ENCODE measurements around the gene STOM. TPM values are rescaled to one million over a fixed set of nuclear protein-coding genes. Genes with fewer than 3 reads are reported as not detected.

The STOM gene
- total and polyA plus RNA-seq, 3 donors from 2014 or later = 49.7 to 82.3 (median 53.6) TPM

GRCh38 chr9:121309171-121309570, 60.9 kb downstream of the STOM start:
- no peak overlapping the region for H3K4me3 ChIP-seq
- no peak for DNase-seq
- peaks cover 8% of the 10 kb centered on the region for H3K4me1 ChIP-seq
- H3K27ac ChIP-seq = no peak overlapping the region
- H3K9me3 ChIP-seq = no peaks in the 10 kb centered on the region
- intact Hi-C loops (cut with DNase I; ENCODE audit: low total_unique reads) = no loop called here
- TF ChIP-seq CTCF (IDR thresholded peaks at IDR 0.05) = no peak
- no peak for TF ChIP-seq POLR2A (IDR thresholded peaks at IDR 0.05)
- WGBS, 2 donors = 88 to 97% methylated on average over 6 of the region's 6 CpGs
- H3K36me3 ChIP-seq (ENCODE audit: low read depth, missing control alignments) = no peaks in the 10 kb centered on the region
- H3K27me3 ChIP-seq = no peaks in the 10 kb centered on the region

GRCh38 chr9:121308765-121309164, 61.3 kb downstream of the STOM start:
- H3K27ac ChIP-seq = no peak overlapping the region
- no peaks in the 10 kb centered on the region for H3K36me3 ChIP-seq (ENCODE audit: low read depth, missing control alignments)
- no peaks in the 10 kb centered on the region for H3K27me3 ChIP-seq
- H3K9me3 ChIP-seq = no peaks in the 10 kb centered on the region
- TF ChIP-seq CTCF (IDR thresholded peaks at IDR 0.05) = no peak
- TF ChIP-seq POLR2A (IDR thresholded peaks at IDR 0.05) = no peak
- WGBS, 2 donors = 87 to 94% methylated on average over 13 of the region's 13 CpGs
- H3K4me3 ChIP-seq = no peak overlapping the region
- no peak for DNase-seq
- peaks cover 8% of the 10 kb centered on the region for H3K4me1 ChIP-seq
- intact Hi-C loops (cut with DNase I; ENCODE audit: low total_unique reads) = no loop called here

- Histone ChIP-seq H3K9me3 (no peaks in the 10 kb centered on the region), H3K4me3 (no peak overlapping the region), H3K27ac (no peak overlapping the region), H3K36me3 (ENCODE audit: low read depth, missing control alignments) (no peaks in the 10 kb centered on the region), H3K4me1 (peaks cover 8% of the 10 kb centered on the region), H3K27me3 (no peaks in the 10 kb centered on the region)
- no peak for DNase-seq
- TF ChIP-seq POLR2A (IDR thresholded peaks at IDR 0.05) (no peak), CTCF (IDR thresholded peaks at IDR 0.05) (no peak)
- WGBS, 2 donors = 84 to 100% methylated on average over 1 to 2 of the region's 2 CpGs
- intact Hi-C loops (cut with DNase I; ENCODE audit: low total_unique reads) = no loop called here
Observed at GRCh38 chr9:121307976-121308375, 62.1 kb downstream of the STOM start.

DNA sequence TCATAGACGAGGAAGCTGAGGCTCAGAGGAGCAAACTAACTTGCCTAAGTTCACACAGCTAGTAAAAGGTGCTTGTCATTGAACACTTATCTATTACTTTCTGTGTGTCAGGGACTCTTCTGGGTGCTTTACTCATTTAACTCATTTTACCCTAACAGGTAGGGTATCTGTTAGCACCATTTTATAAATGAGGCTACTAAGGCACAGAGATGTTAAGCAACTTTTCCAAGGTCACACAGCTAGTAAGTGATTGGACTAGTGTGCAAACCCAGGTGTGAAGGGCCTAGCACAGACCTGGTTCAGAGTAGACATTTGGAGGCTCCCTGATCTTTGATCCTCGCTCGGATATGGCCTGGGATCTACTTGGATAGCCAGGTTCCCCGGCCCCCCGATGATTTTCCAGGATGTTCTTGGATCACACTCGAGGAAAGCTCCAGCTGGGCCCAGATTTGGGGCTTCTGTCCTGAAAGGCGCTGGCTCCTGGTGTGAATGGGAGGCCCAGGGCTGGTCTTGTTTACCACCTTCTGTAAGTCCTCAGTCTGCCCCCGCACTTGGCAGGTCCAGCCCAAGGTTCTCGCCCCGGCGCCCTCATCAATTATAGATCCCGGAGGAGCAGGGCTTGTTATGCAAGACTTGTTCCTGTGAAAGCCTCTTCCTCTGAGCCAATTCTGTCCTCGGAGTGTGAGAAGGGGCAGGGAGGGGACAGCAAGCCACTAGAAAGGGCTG, 64.6 kb downstream of the STOM start:
- Histone ChIP-seq H3K4me3 (no peak overlapping the region), H3K9me3 (no peaks in the 10 kb centered on the region), H3K4me1 (peaks cover 12% of the 10 kb centered on the region), H3K36me3 (ENCODE audit: low read depth, missing control alignments) (no peaks in the 10 kb centered on the region), H3K27me3 (no peaks in the 10 kb centered on the region), H3K27ac (peak overlapping the region in 1 of 2 donors; percentile 33)
- DNase-seq = peak; percentile 74
- 44 to 59% methylated on average over 13 of the region's 13 CpGs for WGBS, 2 donors
- intact Hi-C loops (cut with DNase I; ENCODE audit: low total_unique reads) = no loop called here
- TF ChIP-seq POLR2A (IDR thresholded peaks at IDR 0.05) = no peak
- TF ChIP-seq CTCF (IDR thresholded peaks at IDR 0.05) = no peak

GRCh38 chr9:121304707-121305106, 65.3 kb downstream of the STOM start:
- Histone ChIP-seq H3K4me1 (peaks cover 16% of the 10 kb centered on the region), H3K36me3 (ENCODE audit: low read depth, missing control alignments) (no peaks in the 10 kb centered on the region), H3K4me3 (no peak overlapping the region), H3K27me3 (no peaks in the 10 kb centered on the region), H3K27ac (no peak overlapping the region), H3K9me3 (no peaks in the 10 kb centered on the region)
- DNase-seq = no peak
- no peak for TF ChIP-seq CTCF (IDR thresholded peaks at IDR 0.05)
- 81 to 86% methylated on average over 1 of the region's 1 CpG for WGBS, 2 donors
- intact Hi-C loops (cut with DNase I; ENCODE audit: low total_unique reads) = no loop called here

All from testis (tissue), 3 donors.